K562 (cell line): ENCODE results near the gene CCDC124. TPM values are rescaled to one million over a fixed set of nuclear protein-coding genes. Genes with fewer than 3 reads are reported as not detected.

Source experiments
- BCOR ChIP-seq: fragments of 450-650 bp; IDR thresholded peaks from 2 replicates; pipeline ENCODE4 v1.6.1; 2016
- CHD2 ChIP-seq: IDR thresholded peaks from 2 replicates; pipeline ENCODE4 v1.6.1; 2011; ENCODE audit warnings: low read depth, low read length
- DNMT1 ChIP-seq: fragments of 450-650 bp; IDR thresholded peaks from 2 replicates; pipeline ENCODE4 v1.6.1; 2016; ENCODE audit warnings: antibody characterized with exemption, mild to moderate bottlenecking
- HMGN3 ChIP-seq: IDR thresholded peaks from 2 replicates; pipeline ENCODE4 v1.6.1; 2011; ENCODE audit warnings: borderline replicate concordance, low read depth, mild to moderate bottlenecking, mixed read lengths, low read length; ENCODE audit not compliant: insufficient read length; ENCODE audit errors: extremely low read depth
- KDM4B ChIP-seq, 2 experiments: fragments of 450-650 bp in 1 of 2; sonication (generic) in 1 of 2; IDR thresholded peaks; 2 replicates each; pipeline ENCODE4 v1.6.1; 2016 to 2017; ENCODE audit warnings: borderline replicate concordance in 2 of 2, antibody characterized with exemption in 1 of 2, low read depth in 1 of 2, mild to moderate bottlenecking in 1 of 2
- NCOA1 ChIP-seq: fragments of 450-650 bp; IDR thresholded peaks from 2 replicates; pipeline ENCODE4 v1.6.1; 2016; ENCODE audit warnings: low read depth
- NFYB ChIP-seq: IDR thresholded peaks from 2 replicates; pipeline ENCODE4 v1.6.1; 2011; ENCODE audit warnings: mild to moderate bottlenecking, moderate library complexity; ENCODE audit not compliant: insufficient read length; ENCODE audit errors: extremely low read depth
- PHB ChIP-seq: fragments of 250-450 bp; sonication (Bioruptor Pico); IDR thresholded peaks from 2 replicates; pipeline ENCODE4 v1.5.0; 2021
- PHF8 ChIP-seq: fragments of 200-600 bp; sonication (generic); IDR thresholded peaks from 2 replicates; pipeline ENCODE4 v1.6.1; 2012; ENCODE audit warnings: mixed run types, mild to moderate bottlenecking, inconsistent platforms, low read length, moderate library complexity, borderline replicate concordance
- POLR2AphosphoS2 ChIP-seq: IDR thresholded peaks from 2 replicates; pipeline ENCODE4 v1.6.1; 2012; ENCODE audit warnings: low read length, improper control_type of control experiment
- RFX1 ChIP-seq: fragments of 450-650 bp; IDR thresholded peaks from 2 replicates; pipeline ENCODE4 v1.6.1; 2016; ENCODE audit warnings: mild to moderate bottlenecking, moderate library complexity
- SMAD2 ChIP-seq: fragments of 150-350 bp; IDR thresholded peaks from 2 replicates; pipeline ENCODE4 v1.6.1; 2014; ENCODE audit warnings: low read depth, mild to moderate bottlenecking, low read length
- SRSF1 ChIP-seq: fragments of 200-400 bp; formaldehyde crosslinking; IDR thresholded peaks from 2 replicates; pipeline ENCODE4 v1.6.1; 2017; ENCODE audit warnings: mild to moderate bottlenecking, low read depth, low read length, moderate library complexity
- SRSF3 ChIP-seq: fragments of 200-400 bp; formaldehyde crosslinking; IDR thresholded peaks from 2 replicates; pipeline ENCODE4 v1.6.1; 2016; ENCODE audit warnings: mild to moderate bottlenecking, low read length, moderate library complexity; ENCODE audit not compliant: insufficient read depth
- TAF15 ChIP-seq: fragments of 200-400 bp; formaldehyde crosslinking; IDR thresholded peaks from 2 replicates; pipeline ENCODE4 v1.6.1; 2017; ENCODE audit warnings: mild to moderate bottlenecking, low read depth, low read length, moderate library complexity
- U2AF2 ChIP-seq: fragments of 200-400 bp; formaldehyde crosslinking; optimal IDR thresholded peaks from 2 replicates; pipeline ENCODE3; 2017; ENCODE audit warnings: low read depth, mild to moderate bottlenecking, low read length
- VEZF1 ChIP-seq: fragments of 200-800 bp; sonication (Bioruptor generic); IDR thresholded peaks from 2 replicates; pipeline ENCODE4 v1.6.1; 2017; ENCODE audit warnings: missing genetic modification characterization, missing compliant biosample characterization
- ZNF644 ChIP-seq: fragments of 200-800 bp; sonication (Bioruptor generic); IDR thresholded peaks from 2 replicates; pipeline ENCODE4 v1.6.1; 2016; ENCODE audit warnings: low read depth, missing genetic modification characterization, missing compliant biosample characterization
- polyA plus RNA-seq, 8 experiments: library from polyadenylated mRNA; depleted of rRNA in 4 of 8; stranded (reverse) in 5 of 8; unstranded in 3 of 8; fragments of >200 nt; fragmentation: Nextera tagmentation in 2 of 8; fragmentation: Illumina TruSeq in 1 of 8; extraction: Ambion mirVana in 2 of 8; extraction: Trizol in 1 of 8; gene quantifications; 2 replicates each; pipeline versions ENCODE4 v1.2.1 to v1.2.3, GENCODE V29; 2011 to 2014; ENCODE audit warnings: inconsistent platforms in 1 of 8, missing spikeins in 1 of 8
- total RNA-seq, 7 experiments: library from RNA; depleted of rRNA in 6 of 7; stranded (reverse); fragments of >200 nt in 6 of 7; fragmentation: Illumina TruSeq in 2 of 7; extraction: Trizol in 2 of 7; gene quantifications; 2 replicates each; pipeline versions ENCODE4 v1.2.1 to v1.2.3, GENCODE V29; 2011 to 2021; ENCODE audit warnings: low replicate concordance in 1 of 7
- TF ChIP-seq, protein P1 (sequence below), 2 experiments: fragments of 450-650 bp in 1 of 2; IDR thresholded peaks; 2 replicates each; pipeline ENCODE4 v1.6.1; 2011 to 2017; ENCODE audit warnings: low read depth in 2 of 2, antibody characterized with exemption in 1 of 2, borderline replicate concordance in 1 of 2, low read length in 1 of 2, mild to moderate bottlenecking in 1 of 2, mixed read lengths in 1 of 2; ENCODE audit not compliant: control insufficient read depth in 1 of 2
- TF ChIP-seq, protein P2 (sequence below): fragments of 450-650 bp; IDR thresholded peaks from 2 replicates; pipeline ENCODE4 v1.6.1; 2018; ENCODE audit not compliant: partially characterized antibody

Gene CCDC124
- total and polyA plus RNA-seq, 9 of the 15 experiments (the other 6 are each of a cell fraction or from before 2014, with no cell fraction given), result 5.8 to 234 (median 40.1) TPM

DNA sequence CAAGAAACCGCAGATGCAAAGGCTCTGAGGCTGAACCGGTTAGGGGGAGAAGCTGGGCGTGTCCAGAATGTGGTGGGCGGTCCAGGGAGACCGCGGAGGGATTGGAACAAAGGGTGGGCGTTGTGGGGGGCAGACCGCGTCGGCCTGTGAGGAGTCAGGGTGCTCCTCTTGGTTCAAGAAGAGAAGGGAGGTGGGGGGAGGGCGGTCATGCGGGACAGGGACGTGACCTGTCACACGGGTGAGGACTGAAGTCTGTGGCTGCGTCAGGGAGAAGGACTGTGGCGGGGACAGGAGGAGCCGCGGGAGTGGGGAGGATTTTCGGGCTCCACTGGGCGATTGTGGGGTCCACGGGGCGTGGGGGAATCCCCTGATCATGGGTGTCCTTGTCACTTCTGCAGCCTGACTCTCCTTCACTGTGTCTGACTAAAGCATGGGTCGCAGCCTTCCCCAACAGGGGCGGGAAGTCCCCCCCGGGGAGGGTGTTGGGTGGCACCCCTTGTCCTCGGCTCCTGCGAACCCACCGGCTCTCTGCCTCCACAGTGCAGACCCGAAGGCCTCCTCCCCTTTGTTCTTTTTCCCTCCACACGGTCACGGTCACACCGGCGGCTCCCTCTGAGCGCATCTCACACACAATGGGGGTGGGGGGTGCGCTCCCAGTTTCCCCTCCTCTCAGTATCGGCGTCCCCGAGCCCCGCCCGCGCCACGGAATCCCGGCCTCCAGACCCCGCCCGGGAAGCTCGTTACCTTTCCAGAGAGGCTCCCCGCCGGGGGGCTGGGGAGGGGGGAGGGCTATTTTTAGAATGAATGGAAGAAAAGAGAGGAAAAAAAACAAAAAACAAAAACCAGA, 17.7 kb downstream of the CCDC124 start (continued):
- TF ChIP-seq, protein P1, sequence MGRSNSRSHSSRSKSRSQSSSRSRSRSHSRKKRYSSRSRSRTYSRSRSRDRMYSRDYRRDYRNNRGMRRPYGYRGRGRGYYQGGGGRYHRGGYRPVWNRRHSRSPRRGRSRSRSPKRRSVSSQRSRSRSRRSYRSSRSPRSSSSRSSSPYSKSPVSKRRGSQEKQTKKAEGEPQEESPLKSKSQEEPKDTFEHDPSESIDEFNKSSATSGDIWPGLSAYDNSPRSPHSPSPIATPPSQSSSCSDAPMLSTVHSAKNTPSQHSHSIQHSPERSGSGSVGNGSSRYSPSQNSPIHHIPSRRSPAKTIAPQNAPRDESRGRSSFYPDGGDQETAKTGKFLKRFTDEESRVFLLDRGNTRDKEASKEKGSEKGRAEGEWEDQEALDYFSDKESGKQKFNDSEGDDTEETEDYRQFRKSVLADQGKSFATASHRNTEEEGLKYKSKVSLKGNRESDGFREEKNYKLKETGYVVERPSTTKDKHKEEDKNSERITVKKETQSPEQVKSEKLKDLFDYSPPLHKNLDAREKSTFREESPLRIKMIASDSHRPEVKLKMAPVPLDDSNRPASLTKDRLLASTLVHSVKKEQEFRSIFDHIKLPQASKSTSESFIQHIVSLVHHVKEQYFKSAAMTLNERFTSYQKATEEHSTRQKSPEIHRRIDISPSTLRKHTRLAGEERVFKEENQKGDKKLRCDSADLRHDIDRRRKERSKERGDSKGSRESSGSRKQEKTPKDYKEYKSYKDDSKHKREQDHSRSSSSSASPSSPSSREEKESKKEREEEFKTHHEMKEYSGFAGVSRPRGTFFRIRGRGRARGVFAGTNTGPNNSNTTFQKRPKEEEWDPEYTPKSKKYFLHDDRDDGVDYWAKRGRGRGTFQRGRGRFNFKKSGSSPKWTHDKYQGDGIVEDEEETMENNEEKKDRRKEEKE (IDR thresholded peaks at IDR 0.05; ENCODE audit: borderline replicate concordance in 1 of 2, control insufficient read depth in 1 of 2, low read depth in 2 of 2, low read length in 1 of 2), result no peak
- TF ChIP-seq NFYB (no peak), PHB (CRISPR knock-in tag) (no peak), SRSF3 (no peak), DNMT1 (no peak), HMGN3 (peak; percentile 25), KDM4B (IDR thresholded peaks at IDR 0.05; ENCODE audit: borderline replicate concordance in 2 of 2, low read depth in 1 of 2) (no peak), SRSF1 (no peak), TAF15 (no peak), VEZF1 (CRISPR knock-in tag) (peak; percentile 32; the same call in 1 of the 2 replicates), SMAD2 (no peak), CHD2 (no peak), POLR2AphosphoS2 (no peak), NCOA1 (no peak), ZNF644 (tag) (no peak), PHF8 (peak; percentile 27; the same call in 1 of the 2 replicates), BCOR (no peak), U2AF2 (no peak), RFX1 (no peak)
- TF ChIP-seq, protein P2, sequence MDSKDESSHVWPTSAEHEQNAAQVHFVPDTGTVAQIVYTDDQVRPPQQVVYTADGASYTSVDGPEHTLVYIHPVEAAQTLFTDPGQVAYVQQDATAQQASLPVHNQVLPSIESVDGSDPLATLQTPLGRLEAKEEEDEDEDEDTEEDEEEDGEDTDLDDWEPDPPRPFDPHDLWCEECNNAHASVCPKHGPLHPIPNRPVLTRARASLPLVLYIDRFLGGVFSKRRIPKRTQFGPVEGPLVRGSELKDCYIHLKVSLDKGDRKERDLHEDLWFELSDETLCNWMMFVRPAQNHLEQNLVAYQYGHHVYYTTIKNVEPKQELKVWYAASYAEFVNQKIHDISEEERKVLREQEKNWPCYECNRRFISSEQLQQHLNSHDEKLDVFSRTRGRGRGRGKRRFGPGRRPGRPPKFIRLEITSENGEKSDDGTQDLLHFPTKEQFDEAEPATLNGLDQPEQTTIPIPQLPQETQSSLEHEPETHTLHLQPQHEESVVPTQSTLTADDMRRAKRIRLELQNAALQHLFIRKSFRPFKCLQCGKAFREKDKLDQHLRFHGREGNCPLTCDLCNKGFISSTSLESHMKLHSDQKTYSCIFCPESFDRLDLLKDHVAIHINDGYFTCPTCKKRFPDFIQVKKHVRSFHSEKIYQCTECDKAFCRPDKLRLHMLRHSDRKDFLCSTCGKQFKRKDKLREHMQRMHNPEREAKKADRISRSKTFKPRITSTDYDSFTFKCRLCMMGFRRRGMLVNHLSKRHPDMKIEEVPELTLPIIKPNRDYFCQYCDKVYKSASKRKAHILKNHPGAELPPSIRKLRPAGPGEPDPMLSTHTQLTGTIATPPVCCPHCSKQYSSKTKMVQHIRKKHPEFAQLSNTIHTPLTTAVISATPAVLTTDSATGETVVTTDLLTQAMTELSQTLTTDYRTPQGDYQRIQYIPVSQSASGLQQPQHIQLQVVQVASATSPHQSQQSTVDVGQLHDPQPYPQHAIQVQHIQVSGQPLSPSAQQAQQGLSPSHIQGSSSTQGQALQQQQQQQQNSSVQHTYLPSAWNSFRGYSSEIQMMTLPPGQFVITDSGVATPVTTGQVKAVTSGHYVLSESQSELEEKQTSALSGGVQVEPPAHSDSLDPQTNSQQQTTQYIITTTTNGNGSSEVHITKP, result peak; percentile 71
